Bone marrow (tissue), 2 donors: ENCODE data around the gene APBA3.
A peak's percentile ranks its signal among the peaks of the same experiment; 100 is the strongest.

ENCODE experiments used
- DNase-seq, 2 donors: peaks; one replicate each; lab custom pipeline; 2025; lab: John Stamatoyannopoulos, UW

APBA3 gene, protein sequence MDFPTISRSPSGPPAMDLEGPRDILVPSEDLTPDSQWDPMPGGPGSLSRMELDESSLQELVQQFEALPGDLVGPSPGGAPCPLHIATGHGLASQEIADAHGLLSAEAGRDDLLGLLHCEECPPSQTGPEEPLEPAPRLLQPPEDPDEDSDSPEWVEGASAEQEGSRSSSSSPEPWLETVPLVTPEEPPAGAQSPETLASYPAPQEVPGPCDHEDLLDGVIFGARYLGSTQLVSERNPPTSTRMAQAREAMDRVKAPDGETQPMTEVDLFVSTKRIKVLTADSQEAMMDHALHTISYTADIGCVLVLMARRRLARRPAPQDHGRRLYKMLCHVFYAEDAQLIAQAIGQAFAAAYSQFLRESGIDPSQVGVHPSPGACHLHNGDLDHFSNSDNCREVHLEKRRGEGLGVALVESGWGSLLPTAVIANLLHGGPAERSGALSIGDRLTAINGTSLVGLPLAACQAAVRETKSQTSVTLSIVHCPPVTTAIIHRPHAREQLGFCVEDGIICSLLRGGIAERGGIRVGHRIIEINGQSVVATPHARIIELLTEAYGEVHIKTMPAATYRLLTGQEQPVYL

DNA sequence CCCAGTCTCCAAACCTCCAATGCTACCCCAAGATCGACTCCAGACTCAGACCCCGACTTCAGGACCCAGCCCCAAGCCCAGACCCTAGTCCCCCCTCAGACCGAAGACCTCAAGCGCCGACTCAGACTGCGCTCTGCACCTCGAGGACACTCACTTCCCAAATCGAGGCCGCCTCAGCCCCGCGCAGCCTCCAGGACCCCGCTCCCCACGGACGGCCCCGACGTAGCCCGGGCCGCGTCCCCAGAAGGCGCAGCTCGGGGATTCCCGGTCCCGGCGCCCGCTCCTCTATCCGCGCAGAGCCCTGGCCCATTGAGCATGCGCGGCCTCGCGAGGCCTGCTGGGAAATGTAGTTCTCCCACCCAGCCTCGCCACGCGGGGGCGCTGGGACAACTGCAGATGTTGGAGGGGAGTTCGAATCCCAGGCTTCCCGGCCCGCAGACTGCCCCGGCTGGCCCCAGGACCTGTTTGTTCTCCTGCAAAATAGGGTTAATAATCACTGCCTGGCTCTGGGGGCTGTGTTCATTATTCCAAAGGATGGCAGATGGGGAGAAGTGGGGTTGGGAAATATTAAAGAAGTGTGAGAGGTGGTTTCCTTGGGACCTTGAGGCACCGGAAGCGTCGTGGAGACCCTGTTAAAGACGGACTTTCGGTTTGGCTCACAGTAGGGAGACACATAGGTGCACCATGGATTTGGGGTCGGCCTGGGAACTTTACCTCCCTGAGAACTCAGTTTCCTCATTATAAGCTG, at the start of gene APBA3:
Gene APBA3, minus strand, starts transcription at position 311 of the 748 bp plus-strand sequence. CDS start 1,428 bp downstream, outside the sequence.
- peak; percentile 74 to 83 for DNase-seq

DNA sequence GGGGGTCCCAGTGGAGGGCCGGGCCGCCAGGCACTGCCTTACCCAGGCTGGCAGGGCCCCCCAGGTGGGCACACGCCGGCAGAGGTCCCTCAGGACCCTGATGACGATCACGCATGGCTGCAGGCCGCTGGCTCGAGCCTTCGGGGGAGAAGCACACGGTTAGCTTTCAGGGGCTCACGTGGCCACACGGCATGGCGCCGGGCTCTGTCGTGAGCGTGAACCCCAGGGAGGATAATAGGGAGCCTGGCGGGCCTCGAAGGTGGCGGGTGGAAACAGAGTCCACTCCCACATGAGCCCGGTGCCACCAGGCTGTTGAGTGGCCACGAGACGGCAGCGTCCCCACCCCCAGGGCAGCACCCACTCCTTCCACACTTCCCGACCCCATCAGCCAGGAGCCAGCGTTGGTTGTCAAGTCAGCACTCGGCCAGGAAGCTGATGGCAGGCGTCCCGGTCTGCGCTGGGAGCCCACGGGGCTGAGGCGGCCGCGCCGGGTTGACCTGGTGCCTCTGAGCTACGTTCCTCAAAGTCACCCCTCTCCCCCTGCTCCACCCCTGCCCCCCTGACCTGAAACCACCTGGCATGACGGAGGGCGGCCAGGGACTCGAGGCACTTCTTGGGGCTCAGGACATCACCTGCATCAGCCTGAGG, 49.3 kb upstream of the APBA3 start:
- DNase-seq, result no peak

DNA sequence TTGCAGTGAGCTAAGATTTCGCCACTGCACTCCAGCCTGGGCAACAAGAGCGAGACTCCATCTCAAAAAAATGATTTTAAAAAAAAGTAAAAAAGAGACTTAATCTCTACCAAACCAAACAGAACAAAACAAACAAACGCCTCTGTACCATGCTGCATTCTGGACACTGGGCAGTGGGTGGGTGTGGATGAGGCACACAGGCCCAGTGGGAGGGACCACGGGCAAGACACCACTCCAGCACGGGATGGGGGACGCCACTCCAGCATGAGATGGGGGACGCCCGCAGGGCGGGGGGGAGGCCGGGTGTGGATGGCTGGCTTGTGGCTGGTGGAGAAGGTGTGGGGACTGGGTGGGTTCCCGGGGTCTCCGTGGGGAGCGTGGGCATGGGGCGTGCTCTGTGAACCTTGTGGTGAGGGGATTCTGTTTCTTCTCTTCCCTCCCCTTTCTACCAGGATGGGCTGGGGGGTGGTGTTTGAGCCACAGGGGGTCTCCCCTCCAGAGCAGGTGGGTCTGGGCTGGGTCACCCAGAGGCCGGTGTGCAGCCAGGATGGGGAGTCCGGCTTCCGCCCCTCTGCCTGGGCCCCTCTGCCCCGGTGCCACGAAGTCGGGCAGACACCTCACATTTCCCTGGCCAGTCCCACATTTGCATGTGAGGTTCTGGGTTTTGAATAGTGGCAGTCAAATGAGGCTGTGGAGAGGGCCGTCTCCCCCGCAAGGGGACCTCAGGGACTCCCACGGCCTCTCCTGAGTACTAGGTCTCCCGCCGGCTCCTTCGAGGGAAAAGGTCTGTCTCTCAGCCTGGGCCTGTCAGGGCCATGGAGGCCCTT, 48.6 kb upstream of the APBA3 start:
- DNase-seq, result no peak

DNA sequence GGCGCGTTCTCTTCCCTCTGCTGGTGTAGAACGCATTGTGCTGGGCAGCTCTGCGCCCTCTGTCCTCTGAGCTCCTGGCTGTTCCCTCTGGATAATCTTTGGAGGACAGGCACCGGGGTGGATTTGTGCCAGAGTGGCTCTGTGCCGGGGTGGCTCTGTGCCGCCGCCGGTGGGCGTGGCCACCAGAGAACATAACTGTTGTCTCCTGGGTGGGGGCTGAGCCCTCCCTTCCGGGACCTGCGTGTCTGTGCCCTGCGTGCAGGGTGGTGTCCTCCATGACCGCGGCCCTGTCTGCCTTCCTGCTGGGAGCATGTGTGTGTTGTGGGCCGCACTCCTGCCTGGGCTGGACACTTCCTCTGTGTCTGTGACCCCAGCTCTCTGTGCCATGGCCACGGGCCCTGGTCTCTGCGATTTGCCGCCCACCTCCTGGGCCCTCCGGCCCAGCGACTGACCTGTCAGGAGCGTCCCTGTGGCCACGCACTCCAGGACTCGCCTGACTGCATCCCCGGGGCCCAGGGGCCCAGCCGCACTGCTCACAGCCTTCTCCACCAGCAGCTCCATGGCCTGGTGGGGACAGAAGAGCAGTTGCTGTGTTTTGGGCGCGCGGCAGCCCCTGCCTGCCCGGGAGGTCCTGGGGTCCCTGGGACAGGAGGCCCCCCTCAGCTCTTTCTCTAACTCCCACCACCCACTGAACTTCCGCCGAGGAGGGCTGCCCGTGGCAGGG, 47.1 kb upstream of the APBA3 start:
- DNase-seq, result no peak

DNA sequence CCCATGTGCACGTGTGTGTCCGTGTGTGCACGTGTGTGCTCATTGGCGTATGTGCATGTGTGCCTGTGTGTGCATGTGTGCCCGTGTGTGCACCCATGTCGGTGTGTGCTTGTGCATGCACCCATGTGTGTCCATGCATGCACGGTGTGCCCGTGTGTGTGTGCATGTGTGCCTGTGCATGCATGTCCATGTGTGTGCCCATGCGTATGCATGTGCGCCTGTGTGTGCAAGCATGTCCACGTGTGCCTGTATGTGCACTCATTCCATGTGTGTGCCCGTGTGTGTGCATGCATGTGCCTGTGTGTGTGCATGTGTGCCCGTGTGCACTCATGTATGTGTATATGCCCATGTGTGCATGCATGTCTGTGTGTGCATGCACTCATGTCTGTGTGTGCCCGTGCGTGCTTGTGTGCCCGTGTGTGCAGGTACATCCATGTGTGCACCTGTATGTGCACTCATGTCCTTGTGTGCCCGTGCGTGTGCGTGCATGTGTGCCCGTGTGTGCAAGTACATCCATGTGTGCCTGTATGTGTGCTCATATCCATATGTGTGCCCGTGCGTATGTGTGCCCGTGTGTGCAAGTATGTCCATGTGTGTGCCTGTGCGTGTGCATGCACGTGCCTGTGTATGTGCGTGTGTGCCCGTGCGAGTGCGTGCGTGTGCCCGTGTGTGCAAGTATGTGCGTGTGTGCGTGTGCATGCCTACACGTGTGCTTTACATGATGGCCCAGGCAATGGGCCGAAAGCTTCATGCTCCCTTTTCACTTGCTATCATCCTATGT, 46.3 kb upstream of the APBA3 start:
- DNase-seq, result no peak

DNA sequence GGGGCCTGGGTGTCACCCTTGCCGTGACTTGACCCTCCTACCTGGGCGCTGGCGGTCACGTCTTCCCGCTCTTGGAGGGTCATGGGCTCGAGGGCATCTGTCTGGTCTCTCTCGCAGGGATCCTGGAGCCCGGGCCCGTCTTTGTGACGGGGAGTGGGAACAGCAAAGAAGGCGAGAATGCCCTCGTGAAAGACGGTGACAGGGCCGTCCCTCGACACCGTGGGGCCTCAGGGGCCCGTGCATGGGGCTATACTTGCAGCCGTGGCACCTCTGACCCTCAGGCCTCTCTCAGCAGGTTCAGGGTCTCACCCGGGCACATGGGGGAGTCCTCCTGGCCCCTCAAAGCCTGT, 45.6 kb upstream of the APBA3 start:
- DNase-seq, result no peak

DNA sequence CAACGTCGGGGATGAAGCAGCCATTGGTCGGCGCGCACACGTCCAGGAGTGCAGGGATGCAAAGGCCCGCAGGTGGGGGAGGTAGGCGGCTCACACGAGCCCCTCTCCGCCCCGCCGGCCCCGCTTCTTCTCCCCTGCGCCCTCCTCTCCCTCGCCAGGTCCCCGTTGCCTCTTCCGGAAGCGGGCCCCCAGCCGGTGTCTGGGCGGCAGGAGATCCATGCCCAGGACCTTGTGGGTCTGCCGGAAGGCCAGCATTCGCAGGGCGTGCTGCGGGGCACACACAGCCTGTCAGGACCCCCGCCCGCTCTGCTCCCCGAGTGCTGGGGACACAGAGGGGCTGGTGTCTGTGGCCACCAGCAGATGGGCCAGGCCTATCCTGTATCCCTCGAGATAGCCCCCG, 44.4 kb upstream of the APBA3 start:
- DNase-seq, result no peak

DNA sequence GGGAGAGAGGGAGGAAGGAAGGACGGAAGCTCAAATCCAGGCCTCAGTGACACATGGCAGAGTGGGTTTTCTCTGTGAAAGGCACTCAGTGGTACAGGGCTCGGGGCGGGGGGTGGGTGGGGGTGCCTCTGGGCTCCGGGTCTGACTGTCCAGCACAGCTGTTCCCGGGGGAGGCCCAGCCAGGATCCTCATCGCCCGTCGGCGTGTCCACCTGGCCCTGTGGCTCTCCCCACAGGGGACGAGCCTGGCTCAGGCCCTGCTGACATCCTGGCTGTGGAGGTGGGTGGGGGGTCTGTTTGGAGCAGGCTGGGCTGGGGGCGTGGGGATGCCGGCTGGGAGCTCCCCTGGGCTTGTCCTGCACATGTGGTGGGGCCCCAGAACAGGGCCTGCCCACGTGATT, 42.9 kb upstream of the APBA3 start:
- DNase-seq, result no peak

DNA sequence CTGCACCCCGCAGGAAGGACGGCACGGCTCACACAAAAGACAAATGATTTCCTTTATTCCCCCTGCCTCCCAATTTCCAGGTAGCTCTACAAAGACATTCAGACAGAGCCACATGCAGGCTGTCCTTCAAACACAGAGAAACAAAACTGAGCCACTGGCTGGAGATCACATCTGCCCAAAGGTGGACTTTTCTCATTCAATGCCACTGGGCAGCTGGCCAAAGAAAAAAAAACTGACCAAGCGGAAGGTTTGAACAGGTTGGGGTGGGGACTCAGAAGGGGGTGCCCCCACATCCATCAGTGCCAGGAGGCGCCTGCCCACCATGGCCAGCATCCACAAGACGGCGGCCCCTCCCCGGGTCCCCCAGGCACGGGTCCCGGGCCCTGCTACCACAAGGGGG, 42.5 kb upstream of the APBA3 start:
- DNase-seq, result no peak

DNA sequence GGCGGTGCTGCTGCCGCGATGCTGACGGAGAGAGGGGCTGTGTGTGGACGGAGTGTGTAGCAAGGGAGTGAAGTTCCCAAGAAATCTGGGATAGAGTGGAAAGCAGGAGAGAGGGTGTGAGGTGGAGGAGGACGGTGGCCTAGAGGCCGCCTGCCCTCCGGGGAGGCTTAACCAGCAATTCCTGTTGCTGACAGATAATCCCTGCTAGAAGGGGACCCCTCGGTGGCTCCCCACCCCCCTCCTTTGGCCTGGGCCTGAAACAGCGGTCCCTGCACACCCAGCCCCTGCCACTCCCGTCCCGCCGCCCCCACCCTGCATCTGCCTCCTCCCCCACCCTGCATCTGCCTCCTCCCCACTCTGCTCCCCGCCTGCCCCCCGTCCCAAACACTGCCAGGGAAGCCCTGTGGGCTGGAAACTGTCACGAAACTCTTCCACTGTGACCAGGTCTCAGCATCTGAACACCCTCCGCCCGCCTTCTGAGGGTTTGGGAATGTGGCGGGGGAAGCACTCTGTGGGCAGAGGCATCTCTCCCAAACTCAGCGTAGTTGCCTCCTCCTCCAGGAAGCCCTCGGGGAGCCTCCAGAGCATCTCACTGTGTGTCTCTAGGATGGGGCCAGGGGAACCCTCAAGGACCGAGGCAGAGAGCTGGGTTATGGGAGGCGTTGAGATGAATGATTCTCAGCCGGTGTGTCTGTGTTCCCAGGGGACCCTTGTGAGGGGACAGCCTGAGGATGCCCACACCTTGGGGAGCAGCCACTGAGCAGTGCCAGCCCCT, 41.8 kb upstream of the APBA3 start:
- no peak for DNase-seq

DNA sequence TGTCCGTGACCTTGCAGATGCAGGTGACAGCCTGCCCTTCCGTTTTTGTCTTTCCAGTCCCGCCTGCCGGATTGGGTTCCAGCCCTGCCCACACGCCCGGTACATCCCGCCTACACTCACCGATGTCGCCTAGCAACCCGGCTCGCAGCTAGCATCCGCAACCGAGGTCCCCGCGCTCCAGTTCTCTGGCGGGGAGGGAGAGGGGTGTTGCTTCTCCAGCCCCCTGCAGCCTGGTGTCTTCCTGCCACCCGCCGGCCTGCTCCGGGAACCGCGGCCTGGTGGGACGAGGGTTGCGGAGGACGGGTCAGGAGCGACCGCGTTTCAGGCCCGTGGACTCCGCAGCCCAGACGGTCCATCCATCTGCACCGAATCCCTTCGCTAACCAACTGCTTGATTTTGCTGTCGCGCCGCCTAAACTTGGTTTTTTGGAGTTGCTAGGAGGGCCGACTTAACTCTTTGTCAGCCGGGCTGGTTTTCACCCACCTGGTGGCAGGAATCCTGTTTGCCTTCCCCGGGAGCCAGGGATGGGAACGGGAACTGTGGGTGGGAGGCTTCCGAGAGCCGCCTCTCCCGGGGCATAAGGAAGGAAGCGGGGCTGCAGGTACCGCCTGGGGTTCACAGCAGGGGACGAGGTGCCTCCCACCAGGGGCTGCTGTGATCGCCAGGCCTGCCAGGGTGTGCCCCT, 40.1 kb upstream of the APBA3 start:
- no peak for DNase-seq

DNA sequence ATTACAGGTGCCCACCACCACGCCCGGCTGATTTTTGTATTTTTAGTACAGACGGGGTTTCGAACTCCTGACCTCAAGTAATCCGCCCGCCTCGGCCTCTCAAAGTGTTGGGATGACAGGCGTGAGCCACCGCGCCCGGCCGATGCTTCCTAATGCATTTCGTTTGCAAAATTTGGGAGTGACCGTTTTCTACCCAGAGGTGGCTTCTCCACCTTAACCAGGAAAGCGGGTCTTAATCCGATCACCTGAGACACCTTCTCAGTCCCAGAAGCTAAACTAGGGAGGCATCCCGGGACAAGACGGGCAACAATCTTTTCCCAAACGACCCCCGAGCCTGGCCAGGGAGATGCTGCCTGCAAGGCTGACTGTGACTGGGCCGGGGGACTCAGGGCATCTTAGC, 39.5 kb upstream of the APBA3 start:
- no peak for DNase-seq

DNA sequence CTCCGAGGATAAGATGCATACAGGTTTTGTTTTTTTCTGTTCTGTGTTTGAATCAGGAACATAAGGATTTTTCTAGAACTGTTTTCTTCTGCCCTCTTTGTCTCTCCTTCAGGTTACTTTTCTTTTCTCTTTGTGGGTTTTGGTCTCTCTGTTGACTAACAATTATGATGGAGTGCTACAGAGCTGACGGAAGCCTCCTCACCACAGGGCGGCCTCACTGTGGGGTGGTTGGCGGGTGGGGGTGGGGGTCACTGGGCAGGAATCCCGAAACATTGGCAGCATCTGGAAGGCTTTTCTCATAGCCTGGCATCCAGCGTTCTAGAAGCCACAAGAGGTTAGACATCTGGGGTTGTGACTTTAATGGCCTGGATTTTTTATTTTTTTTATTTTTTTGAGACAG, 36.6 kb upstream of the APBA3 start:
- peak in 1 of 2 donors; percentile 32 for DNase-seq

DNA sequence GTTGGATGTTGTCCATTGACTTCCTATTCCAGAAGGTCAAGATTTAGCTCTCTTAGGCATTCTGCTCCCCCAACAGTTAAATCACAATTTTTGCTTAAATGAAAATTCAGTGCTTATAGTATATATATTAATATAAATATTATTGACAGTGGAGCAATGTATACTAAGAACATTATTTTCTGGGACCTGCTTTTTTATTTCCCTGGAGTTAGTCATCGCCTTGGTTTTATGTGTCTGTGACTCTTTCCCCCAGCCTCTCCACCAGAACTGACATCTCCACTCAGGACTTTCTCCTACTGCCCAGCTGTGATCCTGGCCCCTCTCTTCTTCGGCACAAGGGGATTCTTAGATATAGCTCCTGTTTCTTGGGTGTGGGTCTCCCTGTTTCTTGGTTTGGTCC, 34.9 kb upstream of the APBA3 start:
- no peak for DNase-seq

DNA sequence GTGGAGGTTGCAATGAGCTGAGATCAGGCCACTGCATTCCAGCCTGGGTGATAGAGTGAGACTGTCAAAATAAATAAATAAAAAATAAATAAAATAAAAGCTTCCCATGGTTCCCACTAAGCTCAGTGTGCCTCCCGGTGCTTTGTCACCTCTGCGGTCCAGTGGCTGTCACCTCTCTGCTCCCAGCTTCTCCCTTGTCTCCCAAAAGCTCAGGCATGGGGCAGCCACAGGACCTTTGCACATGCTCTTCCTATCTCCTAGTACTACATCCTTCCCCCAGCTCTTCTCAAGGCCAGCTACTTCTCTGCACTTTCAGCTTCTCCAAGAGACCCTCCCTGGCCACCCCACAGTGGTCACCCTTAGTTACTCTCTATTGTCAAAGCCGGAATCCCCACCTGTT, 32.3 kb upstream of the APBA3 start:
- no peak for DNase-seq

DNA sequence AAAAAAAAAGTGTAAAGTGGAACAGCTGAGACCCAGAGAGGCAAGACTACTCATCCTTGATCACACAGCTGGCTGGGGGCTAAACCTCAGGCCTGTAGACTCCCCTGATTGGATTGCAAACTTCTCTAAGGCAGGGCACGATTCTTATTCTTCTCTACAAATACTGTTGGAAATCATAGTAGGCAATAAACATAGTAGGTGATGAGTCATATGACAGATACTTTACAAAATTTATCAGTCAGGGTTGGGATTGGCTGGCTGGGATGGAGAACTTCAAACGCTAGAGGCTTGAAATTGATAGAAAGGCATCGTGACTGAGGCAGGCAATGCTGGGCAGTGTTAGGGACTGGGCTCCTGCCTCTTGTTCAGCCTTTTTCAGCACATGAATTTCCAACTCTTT, 30.6 kb upstream of the APBA3 start:
- no peak for DNase-seq

DNA sequence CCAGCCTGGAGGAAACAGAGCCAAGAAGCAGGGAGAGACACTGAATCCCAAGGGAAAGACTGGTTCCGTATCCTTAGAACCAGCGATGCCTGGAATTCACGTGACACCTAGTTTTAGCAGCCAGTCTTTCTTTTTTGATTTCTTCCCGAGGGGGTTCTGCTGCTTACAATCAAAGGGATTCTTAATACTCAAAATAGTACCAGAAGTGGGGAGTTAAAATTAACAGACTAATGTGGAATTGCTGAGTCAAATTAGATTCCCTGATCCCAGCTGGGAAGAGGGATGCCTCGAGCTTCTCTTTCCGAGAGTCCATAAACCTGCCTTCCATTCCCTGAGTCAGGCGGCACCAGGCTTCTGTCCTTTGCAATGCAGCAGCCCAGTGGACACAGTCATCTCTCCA, 29.4 kb upstream of the APBA3 start:
- DNase-seq, result no peak

DNA sequence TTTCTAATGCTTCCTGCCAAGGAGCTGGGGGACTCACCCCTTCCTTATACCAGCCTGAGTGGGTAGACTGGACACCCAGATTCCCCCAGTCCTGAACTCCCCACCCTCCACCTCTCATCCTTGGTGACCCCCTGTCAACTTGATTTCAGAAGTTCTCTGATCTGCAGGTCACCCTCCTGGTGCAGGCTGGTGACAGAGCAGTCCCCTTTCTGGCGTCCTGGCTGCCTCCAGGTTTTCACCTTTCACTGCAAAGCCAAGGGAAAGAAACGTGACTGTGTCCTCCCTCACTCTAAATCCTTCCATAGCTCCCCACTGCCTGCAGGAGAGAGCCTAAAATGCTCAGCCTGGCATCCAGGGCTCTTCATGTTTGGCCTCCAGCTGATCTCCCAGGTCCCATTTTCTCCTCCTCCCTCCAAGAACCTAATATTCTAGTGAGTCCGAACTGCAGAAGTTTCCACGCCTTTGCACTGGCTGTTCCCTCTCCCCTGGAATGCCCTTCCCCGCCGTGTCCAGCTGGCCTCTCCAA, 28.8 kb upstream of the APBA3 start:
- DNase-seq, result no peak
